ENCODE data around the gene TAB3. TPM values are rescaled to one million over a fixed set of nuclear protein-coding genes. Genes with fewer than 3 reads are reported as not detected.

The TAB3 gene
- polyA plus RNA-seq, 1 experiment: 8.6 TPM

DNA sequence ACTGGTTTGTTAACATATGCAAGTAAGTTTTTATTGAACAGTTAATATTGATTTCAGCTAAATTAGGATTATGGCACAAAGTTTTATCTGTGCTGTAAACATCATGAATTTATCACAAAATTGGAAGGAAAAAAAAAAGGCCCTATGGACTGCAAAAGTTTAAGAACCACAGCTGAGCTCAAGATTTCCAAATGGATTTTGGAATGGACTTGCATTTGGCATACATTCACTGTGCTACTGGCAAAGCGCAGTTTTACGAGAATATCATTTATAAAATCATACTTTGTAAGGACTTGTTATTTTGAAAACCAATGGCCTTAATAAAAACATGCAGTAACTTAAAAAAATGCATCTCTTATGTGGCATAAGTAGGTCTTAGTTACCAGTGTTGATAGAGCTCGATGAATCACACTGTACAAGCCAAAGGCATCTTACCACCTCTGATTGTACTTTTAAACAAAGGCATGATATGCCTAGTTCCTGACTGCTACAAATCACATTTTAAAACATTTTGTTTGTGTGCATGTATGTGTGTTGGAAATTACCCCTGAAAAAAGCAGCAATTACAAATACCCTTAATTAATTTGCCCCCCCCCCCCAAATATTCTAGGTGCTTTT lies 58.6 kb downstream of the TAB3 start:
- ChIA-PET CTCF (no interaction called here), POLR2A (no interaction called here)
- TF ChIP-seq, protein P1, sequence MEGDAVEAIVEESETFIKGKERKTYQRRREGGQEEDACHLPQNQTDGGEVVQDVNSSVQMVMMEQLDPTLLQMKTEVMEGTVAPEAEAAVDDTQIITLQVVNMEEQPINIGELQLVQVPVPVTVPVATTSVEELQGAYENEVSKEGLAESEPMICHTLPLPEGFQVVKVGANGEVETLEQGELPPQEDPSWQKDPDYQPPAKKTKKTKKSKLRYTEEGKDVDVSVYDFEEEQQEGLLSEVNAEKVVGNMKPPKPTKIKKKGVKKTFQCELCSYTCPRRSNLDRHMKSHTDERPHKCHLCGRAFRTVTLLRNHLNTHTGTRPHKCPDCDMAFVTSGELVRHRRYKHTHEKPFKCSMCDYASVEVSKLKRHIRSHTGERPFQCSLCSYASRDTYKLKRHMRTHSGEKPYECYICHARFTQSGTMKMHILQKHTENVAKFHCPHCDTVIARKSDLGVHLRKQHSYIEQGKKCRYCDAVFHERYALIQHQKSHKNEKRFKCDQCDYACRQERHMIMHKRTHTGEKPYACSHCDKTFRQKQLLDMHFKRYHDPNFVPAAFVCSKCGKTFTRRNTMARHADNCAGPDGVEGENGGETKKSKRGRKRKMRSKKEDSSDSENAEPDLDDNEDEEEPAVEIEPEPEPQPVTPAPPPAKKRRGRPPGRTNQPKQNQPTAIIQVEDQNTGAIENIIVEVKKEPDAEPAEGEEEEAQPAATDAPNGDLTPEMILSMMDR (IDR thresholded peaks at IDR 0.05; ENCODE audit: insufficient read depth, low read depth, low read length): no peak
- Histone ChIP-seq H3K27me3 (ENCODE audit: control insufficient read depth, insufficient read depth, low read length) (no peaks in the 10 kb centered on the region), H3K36me3 (ENCODE audit: control insufficient read depth, insufficient read depth, low read length) (no peaks in the 10 kb centered on the region; the same call in 1 of the 2 replicates), H3K4me3 (ENCODE audit: low read depth, low read length) (no peak overlapping the region)
- no peak for DNase-seq (ENCODE audit: low read depth)

DNA sequence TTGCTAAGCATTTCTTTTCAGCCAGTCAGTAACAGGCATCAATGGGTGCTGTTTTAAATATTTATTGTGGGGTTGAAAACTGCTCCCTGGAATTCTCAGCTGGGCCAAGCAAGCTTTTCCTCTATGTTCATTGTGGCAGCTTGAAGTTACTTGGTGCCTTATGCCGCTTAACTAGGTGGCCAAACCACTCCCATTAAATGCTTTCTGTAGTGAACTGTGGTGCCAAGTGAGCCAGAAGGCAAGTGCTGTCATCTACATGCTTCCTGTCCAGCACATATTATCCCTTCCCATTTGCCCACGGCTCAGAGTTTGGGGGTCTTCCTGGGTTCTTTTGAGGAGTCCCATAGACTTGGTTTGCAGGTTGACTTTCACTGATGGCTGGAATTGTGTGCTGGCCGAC lies 64.8 kb downstream of the TAB3 start:
- Histone ChIP-seq H3K27me3 (ENCODE audit: control insufficient read depth, insufficient read depth, low read length) (no peaks in the 10 kb centered on the region), H3K36me3 (ENCODE audit: control insufficient read depth, insufficient read depth, low read length) (no peaks in the 10 kb centered on the region), H3K4me3 (ENCODE audit: low read depth, low read length) (no peak overlapping the region)
- no peak for DNase-seq (ENCODE audit: low read depth)
- ChIA-PET POLR2A (no interaction called here), CTCF (no interaction called here)
- TF ChIP-seq, protein P1 (IDR thresholded peaks at IDR 0.05; ENCODE audit: insufficient read depth, low read depth, low read length): no peak

DNA sequence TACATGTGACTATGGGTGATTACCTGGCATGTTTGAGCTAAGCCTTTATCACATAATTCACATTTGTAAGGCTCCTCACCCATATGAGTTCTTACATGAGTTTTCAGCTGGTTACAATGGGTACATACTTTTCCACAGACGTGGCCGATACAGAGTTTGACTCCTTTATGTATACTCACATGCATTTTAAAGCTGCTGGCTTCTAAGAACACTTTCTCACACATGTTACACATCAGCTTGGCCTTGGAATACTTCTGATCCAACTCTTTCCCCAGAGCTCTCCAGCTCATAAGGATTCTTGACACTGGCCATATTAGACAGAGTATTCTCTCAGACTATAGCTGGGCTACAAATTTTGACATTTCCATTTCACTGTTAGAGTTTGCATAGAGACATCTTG lies 66.3 kb downstream of the TAB3 start:
- no peak overlapping the region for H3K4me3 ChIP-seq (ENCODE audit: low read depth, low read length)
- no peak for DNase-seq (ENCODE audit: low read depth)
- ChIA-PET CTCF (interaction anchor here (0.5 to 0.6 kb wide), 2 partner anchors 67 to 257 kb away, joined by 3 read pairs; no protein-coding TSS in a partner anchor), POLR2A (no interaction called here)
- H3K36me3 ChIP-seq (ENCODE audit: control insufficient read depth, insufficient read depth, low read length): no peaks in the 10 kb centered on the region
- H3K27me3 ChIP-seq (ENCODE audit: control insufficient read depth, insufficient read depth, low read length): no peaks in the 10 kb centered on the region
- TF ChIP-seq, protein P1 (IDR thresholded peaks at IDR 0.05; ENCODE audit: insufficient read depth, low read depth, low read length): no peak

DNA sequence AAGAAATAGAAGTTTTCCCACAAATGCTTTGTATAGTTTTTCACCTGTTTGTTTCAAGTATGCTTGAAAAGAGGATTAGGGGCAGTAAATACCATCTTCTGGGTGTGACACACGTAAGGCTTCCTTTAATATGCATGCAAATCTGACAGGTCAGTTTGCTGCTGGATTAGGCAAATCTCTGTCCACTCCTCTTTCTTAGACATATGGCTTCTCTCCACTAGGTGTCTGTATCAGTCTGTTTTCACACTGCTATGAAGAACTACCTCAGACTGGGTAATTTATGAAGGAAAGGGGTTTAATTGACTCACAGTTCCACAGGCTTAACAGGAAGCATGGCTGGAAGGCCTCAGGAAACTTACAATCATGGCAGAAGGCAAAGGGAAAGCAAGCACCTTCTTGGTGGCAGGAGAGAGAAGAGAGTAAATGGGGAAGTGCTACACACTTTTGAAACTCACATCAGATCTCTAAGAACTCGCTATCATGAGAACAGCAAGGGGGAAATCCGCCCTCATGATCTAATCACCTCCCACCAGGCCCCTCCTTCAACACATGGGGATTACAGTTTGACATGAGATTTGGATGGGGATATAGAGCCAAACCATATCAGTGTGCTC lies 66.9 kb downstream of the TAB3 start:
- CTCF ChIA-PET: interaction anchor here (0.6 kb wide), 1 partner anchor 256 kb away, joined by 3 read pairs; no protein-coding TSS in a partner anchor
- TF ChIP-seq, protein P1 (IDR thresholded peaks at IDR 0.05; ENCODE audit: insufficient read depth, low read depth, low read length): no peak
- Histone ChIP-seq H3K36me3 (ENCODE audit: control insufficient read depth, insufficient read depth, low read length) (no peaks in the 10 kb centered on the region), H3K27me3 (ENCODE audit: control insufficient read depth, insufficient read depth, low read length) (no peaks in the 10 kb centered on the region), H3K4me3 (ENCODE audit: low read depth, low read length) (no peak overlapping the region)
- POLR2A ChIA-PET: no interaction called here
- no peak for DNase-seq (ENCODE audit: low read depth)

DNA sequence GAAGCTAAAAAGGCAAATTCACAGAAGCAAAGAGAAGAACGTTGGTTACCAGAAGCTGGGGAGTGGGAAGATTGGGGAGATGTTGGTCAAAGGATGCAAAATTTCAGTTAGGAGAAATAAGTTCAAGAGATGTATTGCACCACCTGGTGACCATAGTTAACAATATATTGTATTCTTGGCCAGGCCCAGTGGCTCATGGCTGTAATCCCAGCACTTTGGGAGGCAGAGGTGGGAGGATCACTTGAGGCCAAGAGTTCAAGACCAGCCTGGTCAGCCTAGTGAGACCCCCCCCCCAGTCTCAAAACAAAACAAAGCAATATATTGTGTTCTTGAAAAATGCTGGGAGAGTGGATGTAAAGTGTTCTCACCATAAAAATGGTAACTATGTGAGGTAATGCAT lies 67.9 kb downstream of the TAB3 start:
- no peaks in the 10 kb centered on the region for H3K27me3 ChIP-seq (ENCODE audit: control insufficient read depth, insufficient read depth, low read length)
- CTCF ChIA-PET: interaction anchor here (0.6 kb wide), 2 partner anchors 8 to 12 kb away, joined by 4 read pairs; no protein-coding TSS in a partner anchor
- H3K36me3 ChIP-seq (ENCODE audit: control insufficient read depth, insufficient read depth, low read length): no peaks in the 10 kb centered on the region
- no peak overlapping the region for H3K4me3 ChIP-seq (ENCODE audit: low read depth, low read length)
- TF ChIP-seq, protein P1 (IDR thresholded peaks at IDR 0.05; ENCODE audit: insufficient read depth, low read depth, low read length): no peak
- POLR2A ChIA-PET: no interaction called here
- no peak for DNase-seq (ENCODE audit: low read depth)
